Measurements from ENCODE around the gene CFAP45.

GRCh38 chr1:159835862-159836525 is 64.0 kb downstream of the CFAP45 start:
- no peak for TF ChIP-seq SUZ12 (IDR thresholded peaks at IDR 0.05; ENCODE audit: extremely low read depth, insufficient read depth, insufficient read length)
- TF ChIP-seq YY1 (IDR thresholded peaks at IDR 0.05; ENCODE audit: insufficient read depth, insufficient read length), result no peak
- no peak for TF ChIP-seq ZNF274 (IDR thresholded peaks at IDR 0.05; ENCODE audit: low read depth, low read length)
